Stimulated activated memory B cell treated with anti-CD40 and anti-IgM and Interleukin-4, amounts not matched to agents 10 μg/mL and 1 μg/mL and 100 μg/mL, for 72 hours (primary cell): Measurements from ENCODE around the gene CIRBP.
"Not testable (repeated sequence)": the region's sequence is repeated elsewhere in the genome, so short reads cannot be mapped to it uniquely, and the experiment has no call there.

Experiments used
- ATAC-seq: fragments of 150-1000 bp; cut with Tn5 transposase; 2 replicates; pipeline ENCODE4 v1.10.0; 2021
- H3K27ac Mint-ChIP-seq: one replicate; pipeline ENCODE4 v1.8.0; 2022; ENCODE audit warnings: mild to moderate bottlenecking, mixed read lengths
- H3K27me3 Mint-ChIP-seq: one replicate; pipeline ENCODE4 v1.8.0; 2022; ENCODE audit warnings: mixed read lengths
- H3K36me3 Mint-ChIP-seq: one replicate; pipeline ENCODE4 v1.8.0; 2022; ENCODE audit warnings: mixed read lengths
- H3K4me1 Mint-ChIP-seq: one replicate; pipeline ENCODE4 v1.8.0; 2022; ENCODE audit warnings: mixed read lengths
- H3K4me3 Mint-ChIP-seq: one replicate; pipeline ENCODE4 v1.8.0; 2022; ENCODE audit warnings: mild to moderate bottlenecking, moderate library complexity, mixed read lengths
- H3K9me3 Mint-ChIP-seq: one replicate; pipeline ENCODE4 v1.8.0; 2022; ENCODE audit warnings: mixed read lengths

Gene CIRBP

DNA sequence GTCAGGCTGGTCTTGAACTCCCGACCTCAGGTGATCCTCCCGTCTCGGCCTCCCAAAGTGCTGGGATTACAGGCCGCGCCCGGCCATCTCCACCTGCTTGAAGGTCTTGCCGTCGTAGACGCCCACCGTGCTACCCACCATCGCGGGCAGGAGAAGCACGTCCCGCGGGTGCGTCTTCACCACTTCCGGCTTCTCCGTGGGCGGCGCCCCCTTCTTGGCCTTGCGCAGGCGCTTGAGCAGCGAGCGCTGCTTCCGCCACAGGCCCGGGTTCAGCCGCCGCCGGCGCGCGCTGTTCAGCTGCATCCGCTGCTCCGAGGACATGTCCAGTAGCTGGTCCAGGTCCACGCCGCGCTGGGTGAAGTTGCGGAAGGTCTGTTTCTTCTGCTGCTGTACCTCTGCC, 38.2 kb downstream of the CIRBP start:
- H3K9me3 Mint-ChIP-seq = no peaks in the 10 kb centered on the region
- no peaks in the 10 kb centered on the region for H3K27me3 Mint-ChIP-seq
- H3K4me3 Mint-ChIP-seq = no peak overlapping the region
- no peak overlapping the region for H3K27ac Mint-ChIP-seq
- no peak for ATAC-seq
- no peaks in the 10 kb centered on the region for H3K36me3 Mint-ChIP-seq
- no peaks in the 10 kb centered on the region for H3K4me1 Mint-ChIP-seq

DNA sequence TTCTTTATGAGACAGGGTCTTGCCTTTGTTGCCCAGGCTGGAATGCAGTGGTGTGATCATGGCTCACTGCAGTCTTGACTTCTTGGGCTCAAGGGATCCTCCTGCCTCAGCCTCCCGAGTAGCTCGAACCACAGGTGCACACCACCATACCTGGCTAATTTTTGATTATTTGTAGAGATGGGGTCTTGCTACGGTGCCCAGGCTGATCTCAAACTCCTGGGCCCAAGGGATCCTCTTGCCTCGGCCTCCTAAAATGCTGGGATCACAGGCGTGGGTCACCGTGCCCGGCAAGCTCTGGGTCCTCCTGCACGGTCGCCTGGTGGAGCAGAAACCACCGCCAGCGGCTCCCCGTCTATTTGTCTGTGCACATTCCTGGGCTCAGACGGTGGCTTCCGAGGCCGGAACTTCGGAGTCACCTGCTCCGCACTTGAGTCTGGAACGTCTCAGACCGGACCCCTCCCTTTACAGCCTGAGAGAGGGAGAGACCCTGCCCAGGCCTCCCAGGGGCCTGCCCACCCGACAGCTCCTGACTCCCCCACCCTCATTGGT, 38.7 kb downstream of the CIRBP start:
- Mint-ChIP-seq H3K27me3 (no peaks in the 10 kb centered on the region), H3K4me3 (no peak overlapping the region), H3K4me1 (no peaks in the 10 kb centered on the region), H3K27ac (no peak overlapping the region), H3K9me3 (no peaks in the 10 kb centered on the region), H3K36me3 (no peaks in the 10 kb centered on the region)
- no peak for ATAC-seq

- Mint-ChIP-seq H3K4me3 (no peak overlapping the region), H3K27me3 (peaks cover 8% of the 10 kb centered on the region), H3K9me3 (no peaks in the 10 kb centered on the region), H3K4me1 (no peaks in the 10 kb centered on the region), H3K27ac (no peak overlapping the region), H3K36me3 (no peaks in the 10 kb centered on the region)
- ATAC-seq = no peak
These were observed 39.6 kb downstream of the CIRBP start for GRCh38 chr19:1308718-1309117.

DNA sequence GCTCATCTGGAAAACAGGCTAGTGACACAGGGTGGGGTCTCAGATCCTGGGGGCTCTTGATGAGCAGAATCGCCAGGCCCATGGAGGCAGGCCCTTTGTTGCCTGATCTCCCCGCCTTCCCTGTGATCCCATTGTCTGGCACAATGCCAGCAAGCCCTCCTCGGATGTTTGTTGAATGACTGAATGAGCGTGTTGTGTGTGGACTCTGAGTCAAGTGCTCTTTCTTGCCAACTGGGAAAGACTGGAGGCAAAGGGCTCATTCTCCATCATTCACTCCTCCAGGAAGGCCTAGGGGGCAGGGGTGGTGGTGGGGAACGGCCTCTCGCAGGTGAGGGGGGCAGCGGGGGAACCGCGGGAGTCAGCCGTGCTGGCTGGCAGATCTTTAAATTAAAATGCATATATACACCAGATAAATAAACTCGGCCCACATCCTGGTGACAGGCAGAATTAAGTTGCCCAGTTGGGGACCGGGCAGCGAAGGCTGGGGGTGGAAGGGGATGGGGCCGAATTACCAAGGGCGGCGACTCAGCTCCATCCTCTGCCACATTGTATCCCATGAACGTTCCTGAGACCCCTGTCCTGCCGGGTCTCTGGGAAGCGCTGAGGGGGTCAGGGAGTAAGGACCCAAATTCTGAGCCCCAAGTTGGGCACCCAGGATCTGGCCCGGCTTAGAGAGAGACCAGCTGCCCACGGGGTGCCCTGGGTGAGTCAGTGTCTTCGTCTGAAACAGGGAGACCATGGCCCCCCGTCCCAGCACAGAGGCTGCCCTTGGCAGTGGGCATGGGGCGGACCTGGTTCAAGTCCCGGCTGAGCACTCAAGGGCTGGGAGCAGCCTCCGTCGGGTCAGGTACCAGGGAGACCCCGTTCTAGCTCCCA, 41.1 kb downstream of the CIRBP start:
- H3K9me3 Mint-ChIP-seq = no peaks in the 10 kb centered on the region
- no peaks in the 10 kb centered on the region for H3K4me1 Mint-ChIP-seq
- peaks cover 21% of the 10 kb centered on the region for H3K27me3 Mint-ChIP-seq
- no peak overlapping the region for H3K4me3 Mint-ChIP-seq
- ATAC-seq = no peak
- no peak overlapping the region for H3K27ac Mint-ChIP-seq
- H3K36me3 Mint-ChIP-seq = no peaks in the 10 kb centered on the region

DNA sequence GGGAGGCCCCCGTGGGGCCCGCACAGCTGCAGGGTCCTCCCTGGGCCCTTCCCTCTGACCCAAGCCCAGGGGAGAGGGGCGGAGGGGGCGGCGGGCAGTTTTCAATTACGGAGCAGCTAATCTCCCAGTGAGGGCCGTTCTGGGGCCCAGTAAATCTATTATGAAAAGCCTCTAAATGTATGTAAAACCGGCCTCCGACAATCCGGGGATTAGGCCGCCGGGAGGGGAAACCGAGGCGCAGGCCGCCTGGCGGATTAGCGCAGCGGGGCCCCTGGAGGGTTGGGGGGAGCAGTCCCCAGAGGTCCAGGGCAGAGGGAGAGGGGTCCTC, 41.7 kb downstream of the CIRBP start:
- H3K27ac Mint-ChIP-seq = no peak overlapping the region
- H3K4me1 Mint-ChIP-seq = no peaks in the 10 kb centered on the region
- H3K36me3 Mint-ChIP-seq = no peaks in the 10 kb centered on the region
- no peak for ATAC-seq
- H3K9me3 Mint-ChIP-seq = no peaks in the 10 kb centered on the region
- H3K27me3 Mint-ChIP-seq = peaks cover 24% of the 10 kb centered on the region
- no peak overlapping the region for H3K4me3 Mint-ChIP-seq

DNA sequence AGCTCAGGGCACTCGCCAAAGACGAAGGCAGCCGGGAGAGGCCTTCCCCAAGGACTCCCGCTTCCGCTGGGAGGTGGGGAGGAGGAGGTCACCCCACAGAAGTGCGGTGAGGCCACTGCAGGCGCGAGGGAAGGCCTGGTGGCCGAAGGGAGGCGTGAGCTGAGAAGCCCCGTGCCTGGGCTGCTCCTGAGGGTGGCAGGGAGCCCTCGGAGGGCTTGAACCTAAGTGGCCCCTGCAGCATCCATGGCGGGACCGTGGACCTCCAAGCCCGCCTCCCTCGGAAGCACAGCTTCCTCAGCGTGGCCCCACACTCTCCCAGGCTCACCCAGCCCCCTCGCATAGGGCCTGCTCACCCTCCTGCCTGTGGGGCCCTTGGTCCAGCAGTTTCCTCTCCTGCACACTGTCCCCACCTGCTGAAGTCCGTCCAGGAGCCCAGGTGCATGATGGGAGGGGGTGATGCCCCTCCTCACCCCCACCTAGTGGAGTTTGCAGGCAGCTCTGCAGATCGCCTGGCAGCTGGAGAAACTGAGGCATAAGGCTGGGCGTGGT, 42.5 kb downstream of the CIRBP start:
- Mint-ChIP-seq H3K27me3 (peaks cover 27% of the 10 kb centered on the region), H3K36me3 (no peaks in the 10 kb centered on the region), H3K27ac (no peak overlapping the region), H3K4me1 (no peaks in the 10 kb centered on the region), H3K4me3 (no peak overlapping the region), H3K9me3 (no peaks in the 10 kb centered on the region)
- ATAC-seq = no peak

- H3K9me3 Mint-ChIP-seq = no peaks in the 10 kb centered on the region
- no peaks in the 10 kb centered on the region for H3K4me1 Mint-ChIP-seq
- no peak for ATAC-seq
- H3K27ac Mint-ChIP-seq = no peak overlapping the region
- H3K27me3 Mint-ChIP-seq = peaks cover 41% of the 10 kb centered on the region
- no peak overlapping the region for H3K4me3 Mint-ChIP-seq
- no peaks in the 10 kb centered on the region for H3K36me3 Mint-ChIP-seq
These were observed 43.9 kb downstream of the CIRBP start for GRCh38 chr19:1312767-1313694.

DNA sequence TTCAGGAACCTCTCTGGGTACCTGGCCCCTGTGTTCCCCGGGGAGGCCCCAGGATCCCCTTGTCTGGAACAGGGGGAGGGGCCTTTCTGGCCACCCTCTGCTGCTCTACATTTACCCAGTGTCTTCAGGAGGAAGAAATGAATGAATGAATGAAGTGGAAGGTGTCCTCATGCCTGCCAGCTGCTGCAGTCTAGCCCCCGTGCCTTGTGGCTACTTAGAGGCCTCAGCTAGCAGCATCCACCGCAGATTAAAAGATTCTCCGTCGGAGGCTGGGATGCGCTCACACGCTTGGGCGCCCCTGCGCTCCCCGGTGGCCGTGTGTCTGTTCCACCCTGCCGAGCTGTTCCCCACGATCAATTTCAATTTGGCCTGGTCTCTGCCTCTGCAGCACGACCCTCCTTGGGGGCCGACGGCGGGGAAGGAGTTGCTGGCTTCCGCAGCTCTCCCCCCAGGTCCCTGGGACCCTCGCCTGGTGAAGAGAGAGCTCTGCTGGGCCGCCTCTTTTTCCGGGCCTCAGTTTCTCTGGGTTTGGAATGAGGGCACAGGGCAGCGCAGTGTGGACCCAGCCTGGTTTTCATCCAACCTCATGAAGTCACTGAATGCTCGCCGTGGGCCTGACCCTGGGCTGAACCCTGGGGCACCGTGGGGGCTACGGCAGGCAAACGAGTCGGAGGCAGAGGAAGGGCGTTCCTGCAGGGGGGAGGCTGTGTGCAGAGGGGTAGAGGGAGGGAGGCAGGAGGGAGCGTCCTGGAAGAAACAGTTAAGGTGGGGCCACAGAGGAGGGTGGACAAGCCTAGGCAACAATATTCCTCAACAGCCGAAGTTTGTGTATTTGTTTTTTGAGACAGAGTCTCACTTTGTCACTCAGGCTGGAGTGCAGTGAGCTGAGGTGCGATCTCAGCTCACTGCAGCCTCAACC, 44.8 kb downstream of the CIRBP start:
- Mint-ChIP-seq H3K27ac (no peak overlapping the region), H3K36me3 (no peaks in the 10 kb centered on the region), H3K9me3 (no peaks in the 10 kb centered on the region), H3K4me3 (no peak overlapping the region), H3K27me3 (peaks cover 51% of the 10 kb centered on the region), H3K4me1 (no peaks in the 10 kb centered on the region)
- no peak for ATAC-seq

- H3K36me3 Mint-ChIP-seq = no peaks in the 10 kb centered on the region
- H3K4me3 Mint-ChIP-seq = no peak overlapping the region
These were observed 46.5 kb downstream of the CIRBP start for GRCh38 chr19:1315470-1316166.

DNA sequence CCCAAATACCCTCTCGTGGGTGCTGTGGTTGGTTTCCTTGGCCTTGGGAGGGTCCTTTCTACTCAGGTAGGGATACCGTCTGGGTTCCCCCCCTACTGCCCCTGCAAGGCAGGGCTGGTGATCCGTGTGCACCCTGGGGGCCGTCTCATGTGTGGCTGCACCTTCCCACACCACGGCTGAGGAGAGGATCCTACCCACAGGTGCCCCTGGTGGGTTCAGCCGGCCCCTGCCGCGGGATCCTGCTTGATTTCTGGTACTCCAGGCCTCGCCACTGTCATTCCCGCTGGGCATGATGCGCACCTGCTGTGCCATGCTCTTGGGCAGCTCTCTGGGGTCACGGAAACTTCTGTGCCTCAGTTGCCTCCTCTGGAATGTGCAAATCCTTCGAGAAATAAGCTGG, 47.3 kb downstream of the CIRBP start:
- no peak for ATAC-seq
- Mint-ChIP-seq H3K4me1 (no peaks in the 10 kb centered on the region), H3K36me3 (no peaks in the 10 kb centered on the region), H3K4me3 (no peak overlapping the region), H3K9me3 (no peaks in the 10 kb centered on the region), H3K27me3 (peaks cover 69% of the 10 kb centered on the region), H3K27ac (no peak overlapping the region)

More at GRCh38 chr19:1315470-1316166, 46.5 kb downstream of the CIRBP start:
- no peak overlapping the region for H3K27ac Mint-ChIP-seq
- ATAC-seq = peak; percentile 64
- no peaks in the 10 kb centered on the region for H3K4me1 Mint-ChIP-seq
- H3K27me3 Mint-ChIP-seq = peaks cover 62% of the 10 kb centered on the region
- H3K9me3 Mint-ChIP-seq = no peaks in the 10 kb centered on the region

DNA sequence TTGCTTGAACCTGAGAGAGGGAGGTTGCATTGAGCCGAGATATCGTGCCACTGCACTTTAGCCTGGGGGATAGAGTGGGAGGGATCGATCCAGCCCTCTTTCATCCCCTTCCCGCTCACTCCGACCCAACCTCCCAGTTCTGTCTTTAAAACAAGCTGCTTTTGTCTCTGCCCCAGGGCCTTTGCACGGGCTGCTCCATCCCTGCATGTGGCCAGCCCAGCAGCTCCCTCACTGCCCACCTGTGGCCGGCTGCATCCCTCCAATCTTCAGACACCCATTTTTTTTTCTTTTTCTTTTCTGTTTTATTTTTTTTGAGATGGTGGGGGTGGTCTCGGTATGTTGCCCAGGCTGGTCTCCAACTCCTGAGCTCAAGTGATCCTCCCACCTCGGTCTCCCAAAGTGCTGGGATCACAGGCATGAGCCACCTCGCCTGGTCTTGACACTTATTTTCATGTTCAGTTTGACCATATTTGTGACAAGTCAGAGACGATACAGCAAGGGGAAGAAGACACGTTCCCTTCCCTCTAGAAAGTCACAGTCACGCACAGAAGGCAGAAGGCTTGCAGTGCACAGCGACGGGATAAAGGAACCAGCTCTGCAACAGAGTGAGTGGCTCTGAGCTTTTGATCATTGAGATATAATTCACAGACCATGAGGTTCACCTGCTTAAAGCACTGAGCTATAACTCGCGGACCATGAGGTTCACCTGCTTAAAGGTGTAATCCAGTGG, 48.3 kb downstream of the CIRBP start:
- no peaks in the 10 kb centered on the region for H3K36me3 Mint-ChIP-seq
- peaks cover 79% of the 10 kb centered on the region for H3K27me3 Mint-ChIP-seq
- no peaks in the 10 kb centered on the region for H3K4me1 Mint-ChIP-seq
- H3K4me3 Mint-ChIP-seq = no peak overlapping the region
- ATAC-seq = no peak
- H3K27ac Mint-ChIP-seq = no peak overlapping the region
- no peaks in the 10 kb centered on the region for H3K9me3 Mint-ChIP-seq

DNA sequence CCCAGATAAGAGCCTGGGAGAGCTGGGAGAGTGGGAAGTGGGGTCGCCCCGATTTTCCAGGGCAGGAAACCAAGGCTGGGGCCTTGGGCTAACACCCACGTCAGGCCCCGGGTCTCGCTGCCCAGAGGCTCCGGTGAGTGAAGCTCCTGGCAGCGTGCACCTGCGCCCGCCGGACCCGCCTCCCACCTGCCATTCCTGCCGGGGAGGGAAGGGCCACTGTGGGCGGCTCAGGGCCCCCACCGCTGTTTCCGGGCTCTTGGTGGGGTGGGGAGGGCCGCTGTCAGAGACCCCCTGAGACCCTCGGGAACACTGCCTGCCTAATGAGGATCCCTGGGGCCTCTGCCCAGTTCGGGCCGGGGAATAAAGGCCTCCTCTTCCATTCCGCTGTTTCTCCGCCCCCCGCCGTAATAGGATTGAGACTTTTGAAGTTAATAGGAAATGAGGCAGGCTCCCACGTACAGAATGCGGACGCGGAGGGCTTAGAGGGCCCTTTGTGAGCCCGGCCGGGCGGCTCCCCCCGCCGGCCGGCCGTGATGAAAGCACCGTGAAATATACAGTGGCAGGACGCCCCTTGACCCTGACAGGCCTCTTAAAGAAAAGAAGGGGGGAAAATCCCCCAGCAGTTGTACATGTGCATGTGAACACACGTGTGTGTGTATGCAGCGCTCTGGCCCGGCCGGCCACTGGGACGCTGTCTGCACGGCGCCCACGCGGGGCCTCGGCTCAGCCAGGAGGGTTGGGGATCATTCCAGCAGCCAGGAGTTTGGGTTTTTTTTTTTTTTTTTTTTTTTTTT, 49.7 kb downstream of the CIRBP start:
- H3K9me3 Mint-ChIP-seq = no peaks in the 10 kb centered on the region
- no peak for ATAC-seq
- no peaks in the 10 kb centered on the region for H3K36me3 Mint-ChIP-seq
- no peak overlapping the region for H3K27ac Mint-ChIP-seq
- no peaks in the 10 kb centered on the region for H3K4me1 Mint-ChIP-seq
- peaks cover 84% of the 10 kb centered on the region for H3K27me3 Mint-ChIP-seq
- no peak overlapping the region for H3K4me3 Mint-ChIP-seq

DNA sequence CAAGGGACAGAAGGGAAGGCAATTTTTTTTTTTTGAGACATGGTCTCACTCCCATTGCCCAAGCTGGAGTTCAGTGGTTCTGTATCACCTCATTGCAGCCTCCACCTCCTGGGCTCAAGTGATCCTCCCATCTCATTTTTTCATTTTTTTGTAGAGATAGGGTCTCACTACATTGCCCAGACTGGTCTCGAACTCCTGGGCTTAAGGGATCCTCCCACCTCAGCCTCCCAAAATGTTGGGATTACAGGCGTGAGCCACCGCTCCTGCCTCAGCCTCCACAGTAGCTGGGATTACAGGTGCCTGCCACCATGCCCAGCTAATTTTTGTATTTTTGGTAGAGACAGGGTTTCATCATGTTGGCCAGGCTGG, 51.1 kb downstream of the CIRBP start:
- not testable (repeated sequence) for H3K4me1 Mint-ChIP-seq, H3K9me3 Mint-ChIP-seq

More for the DNA sequence above, 51.1 kb downstream of the CIRBP start:
- not testable (repeated sequence) for H3K27ac Mint-ChIP-seq, H3K4me3 Mint-ChIP-seq, ATAC-seq, H3K36me3 Mint-ChIP-seq
- peaks cover 86% of the 10 kb centered on the region for H3K27me3 Mint-ChIP-seq
